Measurements from ENCODE around the gene PHF20.

GRCh38 chr20:35830264-35830663, 58.4 kb downstream of the PHF20 start:
- TF ChIP-seq SP1 (IDR thresholded peaks at IDR 0.05), result no peak
- TF ChIP-seq SP1 (CRISPR knock-in tag; IDR thresholded peaks at IDR 0.05), result no peak
- no peak for TF ChIP-seq ATF7 (IDR thresholded peaks at IDR 0.05)
- TF ChIP-seq ATF7 (CRISPR knock-in tag; IDR thresholded peaks at IDR 0.05), result no peak
- TF ChIP-seq, protein P1, sequence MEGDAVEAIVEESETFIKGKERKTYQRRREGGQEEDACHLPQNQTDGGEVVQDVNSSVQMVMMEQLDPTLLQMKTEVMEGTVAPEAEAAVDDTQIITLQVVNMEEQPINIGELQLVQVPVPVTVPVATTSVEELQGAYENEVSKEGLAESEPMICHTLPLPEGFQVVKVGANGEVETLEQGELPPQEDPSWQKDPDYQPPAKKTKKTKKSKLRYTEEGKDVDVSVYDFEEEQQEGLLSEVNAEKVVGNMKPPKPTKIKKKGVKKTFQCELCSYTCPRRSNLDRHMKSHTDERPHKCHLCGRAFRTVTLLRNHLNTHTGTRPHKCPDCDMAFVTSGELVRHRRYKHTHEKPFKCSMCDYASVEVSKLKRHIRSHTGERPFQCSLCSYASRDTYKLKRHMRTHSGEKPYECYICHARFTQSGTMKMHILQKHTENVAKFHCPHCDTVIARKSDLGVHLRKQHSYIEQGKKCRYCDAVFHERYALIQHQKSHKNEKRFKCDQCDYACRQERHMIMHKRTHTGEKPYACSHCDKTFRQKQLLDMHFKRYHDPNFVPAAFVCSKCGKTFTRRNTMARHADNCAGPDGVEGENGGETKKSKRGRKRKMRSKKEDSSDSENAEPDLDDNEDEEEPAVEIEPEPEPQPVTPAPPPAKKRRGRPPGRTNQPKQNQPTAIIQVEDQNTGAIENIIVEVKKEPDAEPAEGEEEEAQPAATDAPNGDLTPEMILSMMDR (CRISPR knock-in tag; IDR thresholded peaks at IDR 0.05), result no peak
- TF ChIP-seq POLR2A (IDR thresholded peaks at IDR 0.05; ENCODE audit: insufficient read depth in 1 of 2, low read depth in 2 of 2, low read length in 2 of 2), result no peak
- TF ChIP-seq ZNF143 (CRISPR knock-in tag; IDR thresholded peaks at IDR 0.05), result no peak
- no peak for TF ChIP-seq EZH2 (conservative IDR thresholded peaks at IDR 0.05; ENCODE audit: low read depth, low read length)
- no peak for TF ChIP-seq ZNF414 (CRISPR knock-in tag; IDR thresholded peaks at IDR 0.05)
- TF ChIP-seq SPEN (CRISPR knock-in tag; IDR thresholded peaks at IDR 0.05; ENCODE audit: low read depth), result no peak
